ENCODE measurements around the gene TRIM34.
"Not testable (repeated sequence)": the region's sequence is repeated elsewhere in the genome, so short reads cannot be mapped to it uniquely, and the experiment has no call there.

Gene TRIM34, protein sequence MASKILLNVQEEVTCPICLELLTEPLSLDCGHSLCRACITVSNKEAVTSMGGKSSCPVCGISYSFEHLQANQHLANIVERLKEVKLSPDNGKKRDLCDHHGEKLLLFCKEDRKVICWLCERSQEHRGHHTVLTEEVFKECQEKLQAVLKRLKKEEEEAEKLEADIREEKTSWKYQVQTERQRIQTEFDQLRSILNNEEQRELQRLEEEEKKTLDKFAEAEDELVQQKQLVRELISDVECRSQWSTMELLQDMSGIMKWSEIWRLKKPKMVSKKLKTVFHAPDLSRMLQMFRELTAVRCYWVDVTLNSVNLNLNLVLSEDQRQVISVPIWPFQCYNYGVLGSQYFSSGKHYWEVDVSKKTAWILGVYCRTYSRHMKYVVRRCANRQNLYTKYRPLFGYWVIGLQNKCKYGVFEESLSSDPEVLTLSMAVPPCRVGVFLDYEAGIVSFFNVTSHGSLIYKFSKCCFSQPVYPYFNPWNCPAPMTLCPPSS

DNA sequence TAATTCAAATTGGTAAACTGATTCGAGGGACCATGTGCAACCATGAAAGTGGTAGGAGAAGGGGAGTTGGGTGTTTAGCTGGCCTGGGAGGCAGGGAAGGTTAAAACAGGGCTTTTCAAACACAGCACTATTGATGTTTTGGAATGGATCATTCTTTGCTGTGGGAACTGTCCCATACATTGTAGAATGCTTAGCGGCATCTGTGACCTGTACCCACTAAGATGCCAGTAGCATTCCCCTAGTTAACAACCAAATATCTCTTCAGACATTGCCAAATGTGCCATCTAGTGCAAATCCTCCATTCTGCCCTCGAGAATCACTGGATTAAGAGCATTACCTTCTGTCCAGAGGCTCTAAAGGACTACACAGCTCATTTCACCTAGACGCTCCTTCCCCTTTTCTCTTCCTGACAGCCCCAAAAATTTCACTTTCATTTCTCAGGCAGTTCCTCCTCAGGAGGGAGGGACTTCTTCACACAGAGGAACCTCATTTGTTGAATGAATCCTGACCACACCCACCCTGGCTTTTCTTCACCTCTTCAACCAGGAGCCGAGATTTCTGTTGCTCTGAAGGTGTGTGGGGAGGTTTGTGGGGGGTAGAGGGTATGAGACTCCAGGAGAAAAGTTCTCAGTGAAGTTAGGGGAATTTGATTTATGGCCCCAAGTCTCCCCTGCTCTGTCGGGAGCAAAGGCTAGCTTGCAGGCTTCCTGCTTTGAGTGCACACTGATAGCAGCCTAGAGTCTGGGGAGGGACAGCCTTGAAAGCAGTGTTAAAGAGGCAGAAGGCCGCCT is at the start of gene TRIM34:
TSS of gene TRIM34 (plus strand) at position 513 of the 791 bp plus-strand sequence. CDS start 7,331 bp downstream, outside the sequence.
- DNase-seq (ENCODE audit: low spot score): peak; percentile 70

DNA sequence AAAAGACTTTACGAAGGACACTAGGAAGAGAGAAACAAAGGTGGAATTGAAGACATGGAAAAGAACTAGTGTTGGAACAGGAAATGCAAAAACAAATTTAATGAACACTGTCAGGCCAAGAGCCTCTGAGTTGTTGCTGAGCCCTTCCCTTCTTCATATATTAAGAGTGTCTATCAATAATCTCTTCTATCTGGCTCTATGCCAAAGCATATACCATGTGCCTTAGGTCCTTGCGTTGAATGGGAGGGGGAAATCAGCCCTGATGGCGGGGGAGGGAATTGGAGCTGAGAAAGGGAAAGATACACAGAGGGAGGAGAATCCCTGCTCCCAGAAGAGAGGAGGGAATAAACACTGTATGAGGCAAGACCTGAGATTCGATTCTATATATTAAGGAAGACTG is 49.6 kb upstream of the TRIM34 start:
- no peak for DNase-seq (ENCODE audit: low spot score)

DNA sequence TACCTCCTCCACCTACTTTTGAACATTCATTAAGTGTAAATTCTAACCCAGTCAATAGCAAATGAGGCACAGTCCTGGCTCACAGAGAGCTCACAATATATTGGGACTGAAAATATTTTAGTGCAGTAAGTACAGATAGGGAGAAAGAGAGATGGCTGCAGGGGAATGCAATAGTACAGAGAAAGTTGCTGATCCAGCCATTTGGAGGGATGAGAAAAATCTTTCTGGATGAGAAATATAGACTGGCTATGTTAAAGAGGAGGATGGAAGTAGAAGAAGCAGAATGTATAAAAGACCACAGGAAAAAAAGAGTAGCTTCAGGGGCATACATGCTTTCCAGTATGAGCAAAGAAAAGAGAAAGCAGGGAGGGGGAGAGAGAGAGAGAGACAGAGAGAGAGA is 47.7 kb upstream of the TRIM34 start:
- no peak for DNase-seq (ENCODE audit: low spot score)

DNA sequence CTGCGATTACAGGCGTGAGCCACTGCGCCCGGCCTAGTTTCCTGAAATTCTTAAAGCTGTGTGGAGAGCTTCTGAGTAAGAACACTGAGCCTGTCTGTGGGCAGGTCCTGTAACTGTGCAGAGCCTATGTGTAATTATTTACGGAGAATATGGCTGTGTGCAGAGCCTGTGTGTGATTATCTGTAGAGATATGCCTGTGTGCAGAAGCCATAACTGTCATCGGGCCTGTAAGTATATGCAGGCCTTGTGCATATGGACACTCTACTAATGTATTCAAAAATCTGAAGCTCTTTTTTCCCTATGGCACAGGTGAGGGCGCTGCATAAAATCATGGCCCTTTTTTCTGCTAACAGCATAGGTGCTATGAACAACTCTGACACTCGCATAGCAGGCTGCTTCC is 44.2 kb upstream of the TRIM34 start, which contains the start of gene OR52B6:
TSS of gene OR52B6 (plus strand) at position 301 of the 400 bp plus-strand sequence. CDS start at position 301, 0 bp downstream.
- DNase-seq (ENCODE audit: low spot score): no peak

DNA sequence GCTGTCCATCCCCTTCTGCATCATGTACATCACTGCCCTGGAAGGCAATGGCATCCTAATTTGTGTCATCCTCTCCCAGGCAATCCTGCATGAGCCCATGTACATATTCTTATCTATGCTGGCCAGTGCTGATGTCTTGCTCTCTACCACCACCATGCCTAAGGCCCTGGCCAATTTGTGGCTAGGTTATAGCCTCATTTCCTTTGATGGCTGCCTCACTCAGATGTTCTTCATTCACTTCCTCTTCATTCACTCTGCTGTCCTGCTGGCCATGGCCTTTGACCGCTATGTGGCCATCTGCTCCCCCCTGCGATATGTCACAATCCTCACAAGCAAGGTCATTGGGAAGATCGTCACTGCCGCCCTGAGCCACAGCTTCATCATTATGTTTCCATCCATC is 43.8 kb upstream of the TRIM34 start:
- no peak for DNase-seq (ENCODE audit: low spot score)

DNA sequence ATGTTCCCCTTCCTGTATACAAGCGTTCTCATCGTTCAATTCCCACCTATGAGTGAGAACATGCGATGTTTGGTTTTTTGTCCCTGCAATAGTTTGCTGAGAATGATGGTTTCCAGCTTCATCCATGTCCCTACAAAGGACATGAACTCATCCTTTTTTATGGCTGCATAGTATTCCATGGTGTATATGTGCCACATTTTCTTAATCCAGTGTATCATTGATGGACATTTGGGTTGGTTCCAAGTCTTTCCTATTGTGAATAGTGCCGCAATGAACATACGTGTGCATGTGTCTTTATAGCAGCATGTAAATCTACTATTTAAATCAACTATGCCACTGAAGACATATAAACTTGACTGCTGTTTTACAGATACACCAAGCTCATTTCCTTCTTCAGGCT is 40.3 kb upstream of the TRIM34 start:
- DNase-seq (ENCODE audit: low spot score): not testable (repeated sequence)

DNA sequence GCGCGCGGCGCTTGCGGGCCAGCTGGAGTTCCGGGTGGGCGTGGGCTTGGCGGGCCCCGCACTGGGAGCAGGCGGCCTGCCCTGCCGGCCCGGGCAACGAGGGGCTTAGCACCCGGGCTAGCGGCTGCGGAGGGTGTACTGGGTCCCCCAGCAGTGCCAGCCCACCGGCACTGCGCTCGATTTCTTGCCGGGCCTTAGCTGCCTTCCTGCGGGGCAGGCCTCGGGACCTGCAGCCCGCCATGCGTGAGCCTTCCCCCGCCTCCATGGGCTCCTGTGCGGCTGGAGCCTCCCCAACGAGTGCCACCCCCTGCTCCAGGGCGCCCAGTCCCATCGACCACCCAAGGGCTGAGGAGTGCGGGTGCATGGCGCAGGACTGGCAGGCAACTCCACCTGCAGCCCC is 34.9 kb upstream of the TRIM34 start:
- not testable (repeated sequence) for DNase-seq (ENCODE audit: low spot score)

DNA sequence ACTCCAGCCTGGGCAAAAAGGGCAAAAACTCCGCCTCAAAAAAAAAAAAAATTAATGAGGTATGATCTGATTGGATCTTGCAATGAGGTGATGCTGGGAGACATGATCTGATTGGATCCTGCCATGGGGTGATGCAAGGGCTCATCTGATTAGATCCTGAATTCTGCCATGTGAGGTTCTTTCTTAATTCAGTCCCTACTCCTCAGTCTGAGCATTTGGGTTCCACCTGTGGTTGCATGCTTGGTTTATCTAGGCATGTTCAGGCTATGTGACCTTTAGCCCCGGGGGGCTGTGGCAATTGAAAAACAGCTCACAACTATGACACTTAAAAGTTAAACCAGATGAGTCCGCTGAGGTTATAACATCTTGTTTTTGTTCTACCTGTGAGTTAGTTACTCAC is 33.2 kb upstream of the TRIM34 start:
- DNase-seq (ENCODE audit: low spot score): no peak

DNA sequence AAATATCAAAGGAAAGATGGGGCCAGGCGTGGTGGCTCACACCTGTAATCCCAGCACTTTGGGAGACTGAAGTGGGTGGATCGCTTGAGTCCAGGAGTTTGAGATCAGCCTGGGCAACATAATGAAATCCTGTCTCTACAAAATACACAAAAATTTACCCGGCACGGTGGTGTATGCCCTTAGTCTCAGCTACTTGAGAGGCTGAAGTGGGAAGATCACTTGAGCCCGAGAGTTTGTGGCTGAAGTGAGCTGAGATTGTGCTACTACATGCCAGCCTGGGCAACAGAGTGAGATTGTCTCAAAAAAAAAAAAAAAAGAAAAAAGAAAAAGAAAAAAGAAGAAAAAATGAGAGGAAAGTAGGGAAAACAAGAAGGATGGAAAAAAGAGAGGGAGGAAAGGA is 32.2 kb upstream of the TRIM34 start:
- no peak for DNase-seq (ENCODE audit: low spot score)

DNA sequence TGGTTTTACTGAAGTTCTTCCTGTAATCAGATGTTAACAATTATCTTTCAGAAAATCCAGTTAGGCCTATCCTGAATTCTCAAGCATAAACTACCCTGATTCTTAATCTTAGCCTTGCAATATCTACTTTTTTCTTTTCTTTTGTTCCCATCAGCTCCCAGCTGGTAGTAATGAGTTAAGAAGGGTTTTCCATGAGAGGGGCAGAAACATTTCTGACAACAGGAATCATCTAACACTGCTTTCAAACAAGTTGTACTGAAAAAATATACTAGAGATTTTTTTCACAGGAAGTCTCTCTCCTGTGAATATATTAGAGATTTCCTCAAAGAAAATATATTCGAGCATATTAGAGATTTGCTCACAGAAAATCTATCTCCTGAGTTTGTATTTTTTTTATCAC is 31.7 kb upstream of the TRIM34 start:
- no peak for DNase-seq (ENCODE audit: low spot score)

DNA sequence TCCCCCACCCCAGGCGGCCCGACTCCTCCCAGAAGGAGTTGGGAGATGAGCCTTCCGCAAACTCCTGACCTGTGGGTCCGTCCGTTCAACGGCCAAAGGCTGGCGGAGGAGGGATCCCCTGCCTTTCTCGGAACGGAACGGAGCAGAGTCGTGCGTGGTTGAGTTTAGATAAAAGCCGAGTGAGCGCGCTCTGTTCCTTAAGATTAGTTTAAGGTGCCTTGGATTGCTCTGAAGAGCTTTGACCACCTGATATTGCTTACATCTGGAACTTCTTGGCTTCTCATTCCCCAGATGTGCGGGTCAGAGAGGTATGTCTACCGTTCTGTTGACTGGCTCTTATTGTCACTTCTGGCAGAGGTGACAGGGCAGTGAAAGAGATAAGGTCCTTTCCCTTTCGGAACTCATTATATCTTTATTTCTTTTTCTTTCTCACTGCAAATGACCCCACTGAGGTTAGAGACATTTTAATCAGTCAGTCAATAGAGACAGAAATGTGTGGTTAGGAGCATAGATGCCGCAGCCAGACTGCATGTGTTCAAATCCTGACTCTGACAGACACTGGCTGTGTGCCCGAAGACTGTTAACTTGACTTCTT is 28.1 kb upstream of the TRIM34 start, which contains the start of gene TRIM6:
TSS of gene TRIM6 (plus strand) at position 31 of the 595 bp plus-strand sequence. CDS start at position 292, 261 bp downstream.
- no peak for DNase-seq (ENCODE audit: low spot score)

DNA sequence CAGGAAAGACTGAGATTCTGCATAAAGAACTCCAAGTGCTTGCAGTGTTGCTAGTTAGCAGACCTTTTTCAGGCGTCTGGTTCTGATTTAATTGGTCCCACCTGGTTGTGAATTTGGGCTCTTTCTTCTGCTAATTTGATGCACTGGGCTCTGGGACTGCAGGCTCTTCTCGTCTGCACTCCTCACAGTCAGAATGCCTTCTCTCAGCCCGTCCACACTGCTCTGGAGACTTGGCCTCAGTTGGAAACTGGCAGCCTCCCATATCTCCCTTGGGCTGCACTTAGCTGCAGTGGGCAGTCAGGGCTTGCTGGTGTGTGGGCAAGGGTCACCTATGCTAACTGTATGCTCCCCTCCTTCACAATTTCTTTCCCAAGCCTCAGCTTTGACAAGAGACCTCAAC is 26.8 kb upstream of the TRIM34 start:
- no peak for DNase-seq (ENCODE audit: low spot score)

DNA sequence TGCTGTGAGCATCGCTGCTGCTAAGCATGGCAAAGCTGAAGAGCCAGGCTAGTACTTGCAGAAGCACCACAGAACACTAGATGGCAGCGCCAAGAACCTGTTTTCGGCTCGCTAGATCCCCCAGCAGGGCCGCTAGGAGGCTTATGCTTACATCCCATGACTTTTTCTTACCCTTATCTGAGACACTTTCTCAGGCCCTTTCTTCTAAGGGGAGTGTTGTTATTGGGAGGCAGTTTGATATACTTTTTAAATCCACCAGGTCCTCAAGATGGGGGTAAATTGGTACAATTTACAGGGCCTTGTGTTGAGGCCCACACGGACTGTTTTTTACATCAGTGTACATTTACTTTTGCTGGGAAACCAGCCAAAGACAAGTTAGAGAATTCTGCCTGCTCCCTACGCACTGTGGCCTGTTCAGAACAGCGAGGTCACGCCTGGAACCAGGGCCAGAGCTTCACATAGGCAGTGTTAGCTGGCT is 24.4 kb upstream of the TRIM34 start:
- DNase-seq (ENCODE audit: low spot score): no peak

DNA sequence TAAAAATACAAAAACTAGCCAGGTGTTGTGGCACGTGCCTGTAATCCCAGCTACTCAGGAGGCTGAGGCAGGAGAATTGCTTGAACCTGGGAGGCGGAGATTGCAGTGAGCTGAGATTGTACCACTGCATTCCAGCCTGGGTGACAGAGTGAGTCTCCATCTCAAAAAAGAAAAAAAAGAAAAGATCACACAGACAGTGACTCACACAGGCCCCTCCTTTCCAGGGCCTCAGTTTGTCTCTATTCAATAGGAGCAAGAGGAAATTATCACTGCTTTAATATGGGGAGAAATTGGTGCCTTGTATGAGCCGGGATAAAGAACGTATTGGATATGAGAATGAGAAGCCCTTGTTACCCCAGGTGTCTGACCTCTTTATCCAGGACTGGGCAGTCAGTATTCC is 22.0 kb upstream of the TRIM34 start:
- not testable (repeated sequence) for DNase-seq (ENCODE audit: low spot score)

DNA sequence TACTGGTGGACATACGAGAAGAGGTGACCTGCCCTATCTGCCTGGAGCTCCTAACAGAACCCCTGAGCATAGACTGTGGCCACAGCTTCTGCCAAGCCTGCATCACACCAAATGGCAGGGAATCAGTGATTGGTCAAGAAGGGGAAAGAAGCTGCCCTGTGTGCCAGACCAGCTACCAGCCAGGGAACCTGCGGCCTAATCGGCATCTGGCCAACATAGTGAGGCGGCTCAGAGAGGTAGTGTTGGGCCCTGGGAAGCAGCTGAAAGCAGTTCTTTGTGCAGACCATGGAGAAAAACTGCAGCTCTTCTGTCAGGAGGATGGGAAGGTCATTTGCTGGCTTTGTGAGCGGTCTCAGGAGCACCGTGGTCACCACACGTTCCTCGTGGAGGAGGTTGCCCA is 21.5 kb upstream of the TRIM34 start:
- no peak for DNase-seq (ENCODE audit: low spot score)

DNA sequence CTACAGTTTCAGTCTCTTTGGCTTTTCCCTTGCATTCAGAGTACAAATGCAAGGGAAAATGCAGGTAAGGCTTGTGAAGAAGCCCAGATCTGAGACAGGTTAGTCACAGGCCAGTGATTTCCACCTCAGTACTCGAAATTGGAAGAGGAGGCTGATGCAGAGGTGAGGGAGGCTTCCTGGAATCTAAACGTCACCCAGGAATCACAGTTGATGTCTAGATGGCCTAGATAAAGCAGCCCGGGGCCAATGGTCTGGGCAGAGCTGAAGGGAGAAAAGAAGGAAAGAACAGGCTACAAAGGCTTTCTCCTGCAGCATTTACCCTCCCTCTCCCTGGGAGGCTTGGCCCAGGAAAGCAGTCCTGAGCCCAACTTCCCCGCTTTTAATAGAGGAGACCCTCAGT is 19.9 kb upstream of the TRIM34 start:
- no peak for DNase-seq (ENCODE audit: low spot score)

DNA sequence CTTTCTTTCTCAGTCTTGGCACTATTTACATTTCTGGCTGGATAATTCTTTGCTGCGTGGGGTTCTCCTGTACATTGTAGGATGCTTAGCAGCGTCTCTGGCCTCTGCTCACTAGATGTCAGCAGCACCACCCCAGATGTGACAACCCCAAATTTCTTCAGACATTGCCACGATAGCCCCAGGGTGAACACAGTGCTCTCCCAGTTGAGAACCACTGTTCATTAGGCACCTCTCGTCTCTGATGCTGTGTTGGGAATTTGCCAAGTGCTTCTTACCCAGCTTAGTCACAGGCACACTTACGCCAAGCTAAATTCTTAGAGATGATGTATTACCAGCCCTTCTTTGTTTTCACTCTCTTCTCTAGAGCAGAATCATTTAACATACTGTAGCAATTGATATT is 19.0 kb upstream of the TRIM34 start:
- no peak for DNase-seq (ENCODE audit: low spot score)

DNA sequence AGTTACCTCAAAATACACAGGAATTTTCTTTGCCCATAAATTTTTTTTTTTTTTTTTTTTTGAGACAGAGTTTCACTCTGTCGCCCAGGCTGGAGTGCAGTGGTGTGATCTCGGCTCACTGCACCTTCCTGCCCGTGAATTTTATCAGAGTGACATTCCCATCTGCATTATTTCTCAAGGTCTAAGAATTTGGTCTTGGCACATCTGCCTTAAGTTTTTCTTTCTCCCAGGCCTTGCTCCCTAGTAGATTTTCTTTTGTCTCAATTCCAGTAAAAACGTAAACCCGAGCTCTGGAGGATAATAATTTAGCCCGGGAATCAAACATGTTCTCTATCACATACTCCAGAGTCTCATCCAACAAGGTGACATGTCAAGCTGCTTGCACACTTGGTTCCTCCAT is 16.0 kb upstream of the TRIM34 start:
- DNase-seq (ENCODE audit: low spot score): no peak

DNA sequence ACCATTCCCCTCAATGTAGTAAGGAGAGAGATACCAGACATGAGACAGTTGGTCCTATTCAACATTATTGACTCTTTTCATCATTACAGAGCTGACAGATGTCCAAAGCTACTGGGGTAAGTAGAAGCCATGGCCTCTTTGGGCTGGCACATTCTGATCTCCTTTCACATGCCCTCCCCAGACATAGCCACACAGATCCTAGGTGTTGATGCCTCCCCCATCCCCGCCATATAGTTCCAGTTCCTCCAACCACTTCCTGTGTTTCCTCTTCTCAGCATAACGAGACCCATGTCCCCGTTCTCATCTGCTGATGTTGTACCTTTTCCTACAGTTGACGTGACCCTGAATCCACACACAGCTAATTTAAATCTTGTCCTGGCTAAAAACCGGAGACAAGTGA is 14.4 kb upstream of the TRIM34 start:
- no peak for DNase-seq (ENCODE audit: low spot score)

DNA sequence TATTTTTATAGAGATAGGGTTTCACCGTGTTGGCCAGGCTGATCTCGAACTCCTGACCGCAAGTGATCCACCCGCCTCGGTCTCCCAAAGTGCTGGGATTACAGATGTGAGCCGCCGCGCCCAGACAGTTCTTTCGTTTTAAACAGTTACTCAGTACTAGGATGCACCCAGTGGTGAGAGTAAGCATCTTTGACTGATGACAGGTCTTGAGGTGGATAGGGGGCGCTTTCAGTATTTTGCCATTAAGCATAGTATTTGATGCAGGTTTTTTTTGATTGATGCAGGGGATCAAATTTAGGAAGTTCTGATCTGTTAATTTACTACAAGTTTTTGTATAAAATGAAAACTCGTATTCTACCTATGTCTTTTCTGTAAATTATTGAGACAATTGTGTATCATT is 13.2 kb upstream of the TRIM34 start:
- no peak for DNase-seq (ENCODE audit: low spot score)

DNA sequence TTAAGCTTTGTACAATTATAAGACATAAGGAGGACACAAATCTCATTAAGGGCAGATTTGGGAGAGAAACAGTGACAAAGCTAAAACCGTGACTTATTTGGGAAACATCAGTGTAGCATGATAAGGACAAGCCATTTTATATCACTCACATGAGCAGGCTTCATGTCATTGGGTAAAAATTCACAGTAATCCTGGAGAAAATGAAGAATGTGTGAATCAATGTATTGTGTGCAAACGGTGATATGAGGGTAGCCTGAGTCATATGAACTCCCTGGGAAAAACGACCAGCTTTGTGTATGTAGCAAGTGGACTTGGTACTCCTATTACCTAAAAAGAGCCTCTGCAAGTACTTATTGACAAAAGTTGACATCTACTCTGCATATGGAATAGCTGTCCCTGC is 6.0 kb upstream of the TRIM34 start:
- no peak for DNase-seq (ENCODE audit: low spot score)

All from left forelimb (tissue), 1 donor.